Lung (tissue), 12 donors: ENCODE data around the gene FAM43A. TPM values are rescaled to one million over a fixed set of nuclear protein-coding genes. Genes with fewer than 3 reads are reported as not detected.

Experiments used
- ATAC-seq: fragments of 200-7000 bp; cut with Tn5 transposase; one replicate; pipeline ENCODE4 v1.9.1; 2020; ENCODE audit warnings: moderate number of reproducible peaks; ENCODE audit not compliant: insufficient read depth, low FRiP score
- DNase-seq, 3 donors: peaks; one replicate each; pipeline ENCODE4 v3.0.0-alpha.2; 2013 to 2017
- H3K27ac ChIP-seq, 2 donors: one replicate each; pipeline ENCODE4 v1.5.1; 2013; ENCODE audit warnings: mild to moderate bottlenecking in 2 of 2, moderate library complexity in 2 of 2, control low read depth in 1 of 2, inconsistent platforms in 1 of 2, low read depth in 1 of 2, low read length in 1 of 2
- H3K27me3 ChIP-seq, 3 donors: one replicate each; pipeline ENCODE4 v1.5.1; 2013; ENCODE audit warnings: low read length in 2 of 3; ENCODE audit not compliant: control insufficient read depth in 3 of 3, insufficient read depth in 3 of 3
- H3K36me3 ChIP-seq, 4 donors: one replicate each; pipeline ENCODE4 v1.5.1; 2013; ENCODE audit warnings: low read length in 4 of 4, mild to moderate bottlenecking in 1 of 4, moderate library complexity in 1 of 4; ENCODE audit not compliant: control insufficient read depth in 4 of 4, insufficient read depth in 4 of 4
- H3K4me1 ChIP-seq, 5 donors: one replicate each; pipeline ENCODE4 v1.5.1; 2013; ENCODE audit warnings: low read length in 5 of 5, mild to moderate bottlenecking in 2 of 5, moderate library complexity in 1 of 5; ENCODE audit not compliant: control insufficient read depth in 5 of 5, insufficient read depth in 5 of 5
- H3K4me3 ChIP-seq: one replicate; pipeline ENCODE4 v1.5.1; 2013; ENCODE audit warnings: mild to moderate bottlenecking, control low read depth, moderate library complexity
- H3K9ac ChIP-seq, 2 donors: one replicate each; pipeline ENCODE4 v1.5.1; 2013; ENCODE audit warnings: low read length in 2 of 2, control low read depth in 1 of 2; ENCODE audit not compliant: insufficient read depth in 1 of 2
- H3K9me3 ChIP-seq, 4 donors: one replicate each; pipeline ENCODE4 v1.5.1; 2013; ENCODE audit warnings: low read length in 3 of 4, mild to moderate bottlenecking in 1 of 4, moderate library complexity in 1 of 4; ENCODE audit not compliant: control insufficient read depth in 4 of 4, insufficient read depth in 3 of 4
- WGBS, 2 donors: extraction: QIAGEN DNeasy Blood & Tissue Kit; methylation state at CpG; one replicate each; pipeline ENCODE4 v1.1.7; 2013; 5-methylcytosine and 5-hydroxymethylcytosine counted together
- polyA plus RNA-seq, 2 donors: library from polyadenylated mRNA; stranded (reverse); fragments of 200-250 nt; gene quantifications; one replicate each; pipeline ENCODE4 v1.2.1, GENCODE V29; 2013
- total RNA-seq, 2 donors: library from RNA; depleted of rRNA in 1 of 2; stranded (reverse); fragments of >200 nt in 1 of 2; gene quantifications; one replicate each; pipeline ENCODE4 v1.2.1, GENCODE V29; 2014 to 2021
- TF ChIP-seq, protein P1 (sequence below): IDR thresholded peaks from 2 replicates; pipeline ENCODE4 v1.5.1; 2012; ENCODE audit warnings: mild to moderate bottlenecking; ENCODE audit errors: control extremely low read depth, extremely low read depth
- donor health status: control.
- donor health status: control.
- donor health status: Bipolar disorder and iron deficiency.
- donor health status: healthy.
- donor health status: DM: yes; HTN: yes; CAD: no.

FAM43A gene
- total and polyA plus RNA-seq, 4 donors: 8.4 to 16.4 (median 14.7) TPM

DNA sequence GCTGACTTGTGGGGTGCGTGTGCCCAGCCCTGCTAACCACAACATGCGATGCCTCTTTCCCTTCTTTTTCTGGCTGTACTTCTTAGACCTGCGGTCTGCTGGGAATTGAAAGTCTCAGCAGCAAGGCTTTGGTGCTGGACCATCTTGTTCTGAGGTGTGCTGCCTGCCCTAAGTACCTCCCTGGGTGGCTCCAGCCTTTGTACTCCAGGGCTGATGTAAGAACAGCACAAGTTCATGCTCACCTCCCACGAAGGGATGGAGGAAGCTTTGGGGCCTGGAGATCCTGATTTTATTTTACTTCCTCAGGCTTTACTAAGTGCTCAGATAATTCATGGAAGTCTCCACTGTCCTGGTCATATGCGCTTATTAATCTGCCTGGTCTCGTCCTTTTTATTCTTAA lies 28.9 kb downstream of the FAM43A start:
- Histone ChIP-seq H3K4me3 (no peak overlapping the region), H3K36me3 (no peaks in the 10 kb centered on the region), H3K9ac (no peak overlapping the region), H3K4me1 (peaks cover 0 to 4% (median 0%) of the 10 kb centered on the region in 5 donors), H3K27ac (no peak overlapping the region), H3K9me3 (no peaks in the 10 kb centered on the region), H3K27me3 (no peaks in the 10 kb centered on the region)
- DNase-seq (no peak), ATAC-seq (no peak)
- 80 to 82% methylated on average over 6 of the region's 6 CpGs for WGBS, 2 donors
- TF ChIP-seq, protein P1, sequence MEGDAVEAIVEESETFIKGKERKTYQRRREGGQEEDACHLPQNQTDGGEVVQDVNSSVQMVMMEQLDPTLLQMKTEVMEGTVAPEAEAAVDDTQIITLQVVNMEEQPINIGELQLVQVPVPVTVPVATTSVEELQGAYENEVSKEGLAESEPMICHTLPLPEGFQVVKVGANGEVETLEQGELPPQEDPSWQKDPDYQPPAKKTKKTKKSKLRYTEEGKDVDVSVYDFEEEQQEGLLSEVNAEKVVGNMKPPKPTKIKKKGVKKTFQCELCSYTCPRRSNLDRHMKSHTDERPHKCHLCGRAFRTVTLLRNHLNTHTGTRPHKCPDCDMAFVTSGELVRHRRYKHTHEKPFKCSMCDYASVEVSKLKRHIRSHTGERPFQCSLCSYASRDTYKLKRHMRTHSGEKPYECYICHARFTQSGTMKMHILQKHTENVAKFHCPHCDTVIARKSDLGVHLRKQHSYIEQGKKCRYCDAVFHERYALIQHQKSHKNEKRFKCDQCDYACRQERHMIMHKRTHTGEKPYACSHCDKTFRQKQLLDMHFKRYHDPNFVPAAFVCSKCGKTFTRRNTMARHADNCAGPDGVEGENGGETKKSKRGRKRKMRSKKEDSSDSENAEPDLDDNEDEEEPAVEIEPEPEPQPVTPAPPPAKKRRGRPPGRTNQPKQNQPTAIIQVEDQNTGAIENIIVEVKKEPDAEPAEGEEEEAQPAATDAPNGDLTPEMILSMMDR: no peak

GRCh38 chr3:194715022-194715800 lies 29.5 kb downstream of the FAM43A start:
- Histone ChIP-seq H3K4me3 (no peak overlapping the region), H3K9ac (no peak overlapping the region), H3K27ac (no peak overlapping the region), H3K36me3 (no peaks in the 10 kb centered on the region), H3K9me3 (no peaks in the 10 kb centered on the region), H3K4me1 (peaks cover 0 to 4% (median 0%) of the 10 kb centered on the region in 5 donors), H3K27me3 (no peaks in the 10 kb centered on the region)
- DNase-seq (no peak), ATAC-seq (no peak)
- 83 to 91% methylated on average over 8 of the region's 8 CpGs for whole genome bisulfite sequencing, 2 donors
- TF ChIP-seq, protein P1: no peak

GRCh38 chr3:194718079-194718478 lies 32.4 kb downstream of the FAM43A start:
- H3K9ac ChIP-seq: no peak overlapping the region
- H3K4me3 ChIP-seq: no peak overlapping the region
- DNase-seq (no peak), ATAC-seq (no peak)
- H3K36me3 ChIP-seq: no peaks in the 10 kb centered on the region
- TF ChIP-seq, protein P1: no peak
- H3K4me1 ChIP-seq: no peaks in the 10 kb centered on the region
- no peak overlapping the region for H3K27ac ChIP-seq
- H3K27me3 ChIP-seq: no peaks in the 10 kb centered on the region
- no peaks in the 10 kb centered on the region for H3K9me3 ChIP-seq
- 89% methylated on average over 2 of the region's 2 CpGs for WGBS, 2 donors
